Fibroblast of lung (primary cell): Measurements from ENCODE around the gene ANAPC2.

Experiments
- CTCF ChIP-seq, 2 donors: IDR thresholded peaks in 1 of 2; conservative IDR thresholded peaks in 1 of 2; 1 replicate in 1 of 2; 2 replicates in 1 of 2; pipeline ENCODE4 v1.5.1; 2011 to 2012; ENCODE audit warnings: low read length in 2 of 2, control low read depth in 1 of 2, inconsistent platforms in 1 of 2, low read depth in 1 of 2, mild to moderate bottlenecking in 1 of 2
- EZH2 ChIP-seq: IDR thresholded peaks from 2 replicates; pipeline ENCODE4 v1.5.1; 2012; ENCODE audit warnings: low read length, control low read depth, mild to moderate bottlenecking; ENCODE audit errors: missing control alignments

DNA sequence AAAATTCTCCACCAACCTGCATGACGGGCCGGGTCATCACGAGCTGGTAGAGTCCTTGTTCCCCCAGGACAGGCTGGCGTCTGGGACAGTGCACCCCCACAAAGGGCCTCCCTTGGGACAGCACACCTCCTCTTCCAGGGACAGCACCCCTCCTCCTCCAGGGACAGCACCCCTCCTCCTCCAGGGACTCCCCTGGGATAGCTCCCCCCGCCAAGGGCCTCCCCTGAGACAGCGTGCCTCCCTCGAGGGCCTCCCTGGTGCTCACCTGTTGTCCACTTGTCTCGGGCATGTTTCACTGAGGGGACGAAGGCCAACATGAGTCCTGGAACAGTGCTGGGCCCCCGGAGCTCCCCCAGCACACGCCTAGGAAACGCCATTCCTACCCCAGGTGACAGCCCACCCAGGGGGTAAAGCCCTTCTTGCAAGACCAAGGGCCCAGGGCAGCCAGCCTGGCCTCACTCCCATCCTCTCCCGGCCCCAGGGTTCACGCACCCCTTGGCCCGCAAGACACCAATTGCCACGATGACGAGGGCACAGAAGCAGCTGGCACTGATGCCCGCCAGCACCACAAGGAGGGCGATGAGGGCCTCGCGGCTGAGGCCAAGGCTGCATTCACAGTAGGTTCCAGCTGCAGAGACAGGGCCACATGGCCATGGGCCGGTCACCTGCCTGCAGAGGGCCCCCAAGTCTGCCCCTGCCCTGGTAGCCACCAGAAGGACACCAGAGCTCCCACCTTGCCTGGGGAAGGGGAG is 17.0 kb downstream of the ANAPC2 start:
- TF ChIP-seq CTCF (conservative IDR thresholded peaks at IDR 0.05 in 1 of 2, IDR thresholded peaks at IDR 0.05 in 1 of 2; ENCODE audit: low read depth in 1 of 2, low read length in 2 of 2) (no peak), EZH2 (no peak)
